GM19238 (cell line): ENCODE data around the gene FOS.
"Not testable (repeated sequence)": the region's sequence is repeated elsewhere in the genome, so short reads cannot be mapped to it uniquely, and the experiment has no call there.

ENCODE experiments used
- DNase-seq: peaks from one replicate; pipeline ENCODE4 v3.0.0; 2011; ENCODE audit warnings: low spot score; ENCODE audit not compliant: insufficient read length

FOS gene

DNA sequence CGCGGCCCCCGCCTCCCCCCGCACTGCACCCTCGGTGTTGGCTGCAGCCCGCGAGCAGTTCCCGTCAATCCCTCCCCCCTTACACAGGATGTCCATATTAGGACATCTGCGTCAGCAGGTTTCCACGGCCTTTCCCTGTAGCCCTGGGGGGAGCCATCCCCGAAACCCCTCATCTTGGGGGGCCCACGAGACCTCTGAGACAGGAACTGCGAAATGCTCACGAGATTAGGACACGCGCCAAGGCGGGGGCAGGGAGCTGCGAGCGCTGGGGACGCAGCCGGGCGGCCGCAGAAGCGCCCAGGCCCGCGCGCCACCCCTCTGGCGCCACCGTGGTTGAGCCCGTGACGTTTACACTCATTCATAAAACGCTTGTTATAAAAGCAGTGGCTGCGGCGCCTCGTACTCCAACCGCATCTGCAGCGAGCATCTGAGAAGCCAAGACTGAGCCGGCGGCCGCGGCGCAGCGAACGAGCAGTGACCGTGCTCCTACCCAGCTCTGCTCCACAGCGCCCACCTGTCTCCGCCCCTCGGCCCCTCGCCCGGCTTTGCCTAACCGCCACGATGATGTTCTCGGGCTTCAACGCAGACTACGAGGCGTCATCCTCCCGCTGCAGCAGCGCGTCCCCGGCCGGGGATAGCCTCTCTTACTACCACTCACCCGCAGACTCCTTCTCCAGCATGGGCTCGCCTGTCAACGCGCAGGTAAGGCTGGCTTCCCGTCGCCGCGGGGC is at the start of gene FOS:
TSS of gene FOS (plus strand) at position 407 of the 731 bp plus-strand sequence. CDS start at position 562, 155 bp downstream.
- peak; percentile 96 for DNase-seq

DNA sequence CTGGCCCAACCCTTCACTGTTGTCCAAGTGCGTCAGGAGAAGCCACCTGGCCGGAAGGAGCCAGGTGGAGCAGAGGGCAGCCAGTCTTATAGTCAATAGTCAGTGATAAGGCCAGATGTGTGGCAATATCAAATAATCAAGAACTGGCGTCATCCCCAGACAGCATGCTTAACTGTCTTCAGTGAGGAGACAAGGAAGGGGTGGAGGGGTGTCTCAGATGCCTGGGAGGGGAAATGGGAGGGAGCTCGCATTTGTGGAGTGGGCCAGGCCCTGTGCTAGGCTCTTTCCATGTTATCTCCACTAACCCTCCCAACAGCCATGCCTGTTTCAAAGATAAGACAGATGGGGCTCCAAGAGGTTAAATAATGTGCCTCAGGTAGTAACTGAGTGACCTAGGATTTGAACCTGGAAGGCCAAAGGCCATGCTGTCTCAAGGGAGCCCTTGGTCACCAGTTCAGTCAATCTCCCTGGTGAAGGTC is 48.9 kb upstream of the FOS start:
- no peak for DNase-seq

DNA sequence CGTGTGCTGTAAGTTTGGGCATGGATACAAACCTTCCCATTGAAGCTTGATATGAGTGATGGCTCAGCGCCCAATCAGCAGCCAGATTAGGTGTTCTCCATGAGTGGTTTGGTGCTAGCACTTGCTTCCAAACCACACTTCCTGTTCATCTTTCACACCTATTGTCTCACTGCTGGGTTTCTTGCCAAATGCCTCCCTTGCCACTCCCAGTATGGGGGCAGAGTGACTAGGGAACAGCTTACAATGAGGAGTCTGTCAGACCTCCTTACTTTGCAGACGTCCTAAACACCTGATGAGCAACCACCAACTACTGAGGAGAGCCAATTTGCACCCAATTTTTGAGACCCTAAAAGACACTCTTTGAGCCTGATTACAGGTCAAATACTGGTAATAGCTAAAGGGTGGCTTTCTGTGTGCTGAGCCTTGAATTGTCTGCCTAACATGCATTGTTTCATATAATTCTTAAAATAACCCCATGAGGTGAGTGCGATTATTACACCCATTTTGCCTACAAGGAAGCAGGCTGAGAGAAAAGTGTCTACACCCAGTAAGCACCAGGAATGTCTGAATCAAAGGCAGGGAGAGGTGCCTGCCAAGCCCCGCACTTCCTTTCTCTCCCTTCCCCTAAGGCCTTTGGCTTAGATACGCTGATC is 48.4 kb upstream of the FOS start:
- no peak for DNase-seq

DNA sequence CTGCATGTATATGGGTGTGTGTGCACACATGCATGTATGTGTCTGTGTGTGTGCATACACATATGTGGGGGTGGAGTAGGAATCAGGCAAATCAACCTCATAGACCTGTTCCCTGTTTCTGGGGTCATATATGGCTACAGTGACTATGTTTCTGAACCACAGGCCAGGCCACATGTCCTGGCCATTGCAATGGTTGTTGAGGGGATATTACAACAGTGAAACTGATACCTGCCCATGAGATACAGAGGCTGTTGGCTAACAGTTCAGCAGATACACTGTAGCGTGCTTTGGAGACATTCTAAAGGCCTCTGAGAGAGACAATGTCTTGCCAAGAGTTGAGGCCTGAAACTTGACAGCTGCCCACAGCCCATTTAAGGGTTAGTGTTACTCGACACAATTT is 47.3 kb upstream of the FOS start:
- DNase-seq: no peak

DNA sequence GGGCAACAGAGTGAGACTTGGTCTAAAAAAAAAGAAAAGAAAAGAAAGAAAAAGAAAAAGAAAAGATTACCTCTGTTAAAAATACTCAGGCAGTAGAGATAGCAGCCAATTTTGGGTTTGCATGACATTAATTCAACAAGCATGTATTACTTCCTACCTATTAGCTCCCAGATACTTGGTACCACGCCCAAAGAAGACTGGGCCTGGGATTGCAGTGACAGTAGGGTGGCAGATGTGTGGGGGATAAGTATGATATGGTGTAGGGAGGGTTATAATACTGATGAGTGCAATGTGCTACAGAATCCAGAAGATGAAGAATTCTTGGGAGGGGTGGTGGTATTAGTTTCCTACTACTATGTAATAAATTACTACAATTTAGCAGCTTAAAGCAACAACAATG is 46.4 kb upstream of the FOS start:
- no peak for DNase-seq

DNA sequence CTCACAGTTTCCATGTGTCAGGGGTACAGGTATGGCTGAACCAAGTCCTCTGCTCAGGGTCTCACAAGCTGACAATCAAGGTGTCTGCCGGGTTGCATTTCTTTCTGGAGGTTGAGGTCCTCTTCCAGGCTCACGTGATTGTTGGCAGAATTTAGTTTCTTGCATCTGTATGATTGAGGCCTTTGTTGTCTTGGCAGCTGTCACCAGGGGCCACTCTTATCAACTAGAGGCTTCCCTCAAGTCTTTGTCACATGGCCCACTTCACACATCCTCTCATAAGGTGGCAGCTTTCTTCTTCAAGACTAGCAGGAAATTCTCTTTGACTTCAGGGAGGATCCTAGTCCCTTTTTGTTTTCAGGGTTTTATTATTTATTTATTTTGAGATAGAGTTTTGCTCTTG is 46.0 kb upstream of the FOS start:
- DNase-seq: no peak

DNA sequence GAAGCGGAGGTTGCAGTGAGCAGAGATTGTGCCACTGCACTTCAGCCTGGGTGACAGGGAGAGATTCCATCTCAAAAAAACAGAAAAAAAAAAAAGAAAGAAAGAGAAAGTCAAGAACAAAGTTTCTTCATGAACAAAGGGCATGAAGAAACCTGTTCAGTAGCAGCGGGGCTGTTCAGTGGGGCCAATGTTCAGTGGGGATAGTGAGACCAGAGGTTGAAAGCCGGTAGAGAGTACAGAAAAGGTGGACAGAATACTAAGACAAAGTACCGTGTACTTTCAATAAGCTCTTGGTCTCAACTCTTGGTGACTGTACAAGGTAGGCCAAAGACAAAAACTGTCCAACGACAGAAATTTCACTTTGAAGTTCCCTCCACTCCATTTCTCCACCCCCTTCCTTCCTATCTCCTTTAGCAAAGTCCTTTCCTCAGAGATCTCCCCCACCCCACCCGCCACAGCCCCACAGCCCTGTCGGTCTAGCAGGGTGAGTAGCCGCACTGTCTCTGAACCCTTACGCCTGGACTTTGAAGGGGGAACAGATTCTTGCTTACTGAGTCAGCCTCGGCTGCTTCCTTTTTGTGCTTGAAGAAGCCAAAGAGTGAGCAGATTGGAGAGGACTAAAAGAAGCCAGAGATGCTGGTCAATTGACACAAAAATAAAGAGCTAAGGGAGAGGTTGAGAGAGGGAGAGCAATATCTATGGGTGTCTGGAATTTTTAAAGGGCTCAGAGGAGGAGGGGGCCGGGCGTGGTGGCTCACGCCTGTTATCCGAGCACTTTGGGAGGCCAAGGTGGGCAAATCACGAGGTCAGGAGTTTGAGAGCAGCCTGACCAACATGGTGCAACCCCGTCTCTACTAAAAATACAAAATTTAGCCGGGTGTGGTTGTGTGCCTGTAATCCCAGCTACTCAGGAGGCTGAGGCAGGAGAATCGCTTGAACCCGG is 44.2 kb upstream of the FOS start:
- no peak for DNase-seq

DNA sequence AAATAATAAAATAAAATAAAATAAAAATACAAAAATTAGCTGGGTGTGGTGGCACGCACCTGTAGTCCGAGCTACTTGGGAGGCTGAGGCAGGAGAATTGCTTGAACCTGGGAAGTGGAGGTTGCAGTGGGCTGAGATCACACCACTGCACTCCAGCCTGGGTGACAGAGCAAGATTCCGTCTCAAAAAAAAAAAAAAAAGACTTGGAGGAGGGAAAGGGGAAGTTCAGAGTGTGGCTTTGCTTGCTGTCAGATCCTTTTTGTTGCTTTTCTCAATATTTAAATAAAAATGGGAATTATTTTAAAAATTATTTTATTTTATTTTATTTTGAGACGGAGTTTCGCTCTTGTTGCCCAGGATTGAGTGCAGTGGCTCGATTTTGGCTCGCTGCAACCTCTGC is 43.4 kb upstream of the FOS start:
- not testable (repeated sequence) for DNase-seq

DNA sequence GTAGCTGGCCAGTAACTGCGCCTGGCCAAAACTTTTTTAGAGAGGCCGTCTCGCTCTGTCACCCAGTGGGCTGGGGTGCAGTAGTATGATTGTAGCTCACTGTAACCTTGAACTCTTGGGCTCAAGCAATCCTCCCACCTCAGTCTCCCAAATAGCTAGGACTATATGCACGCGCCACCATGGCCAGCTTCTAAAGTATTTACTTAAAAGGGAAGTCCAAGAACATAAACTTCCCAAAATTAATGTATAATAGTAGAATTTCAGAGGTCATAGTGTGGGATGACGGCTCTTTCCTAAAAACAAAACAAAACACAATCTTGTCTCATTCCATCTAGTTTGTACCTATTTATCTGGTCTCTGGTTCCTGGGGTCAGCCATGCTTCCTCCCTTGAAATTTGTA is 42.2 kb upstream of the FOS start:
- DNase-seq: no peak

DNA sequence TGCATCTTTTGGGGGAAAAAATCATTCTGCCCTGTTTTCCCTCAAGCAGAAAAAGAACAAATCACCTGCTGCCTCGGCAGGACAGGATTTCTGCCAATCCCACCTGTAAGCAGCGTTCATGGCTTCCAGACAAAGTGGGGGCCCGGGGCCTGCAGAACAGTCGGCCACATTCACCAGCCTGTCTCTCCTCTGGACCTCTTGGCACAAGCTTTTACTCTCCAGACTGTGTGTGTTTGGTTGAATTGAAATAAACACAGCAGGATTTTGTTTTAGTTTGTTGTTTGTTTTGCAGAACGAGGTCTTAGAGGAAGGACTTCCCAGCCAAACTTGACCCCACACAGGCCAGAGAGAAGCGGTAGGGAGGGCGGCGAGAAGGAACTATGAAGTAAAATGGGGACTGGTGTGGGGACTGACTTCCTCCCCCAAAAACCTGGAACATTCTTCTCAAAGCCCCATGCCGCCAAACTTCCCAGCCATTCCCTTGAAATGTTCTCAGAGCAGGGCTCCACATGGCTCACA is 41.7 kb upstream of the FOS start:
- no peak for DNase-seq

DNA sequence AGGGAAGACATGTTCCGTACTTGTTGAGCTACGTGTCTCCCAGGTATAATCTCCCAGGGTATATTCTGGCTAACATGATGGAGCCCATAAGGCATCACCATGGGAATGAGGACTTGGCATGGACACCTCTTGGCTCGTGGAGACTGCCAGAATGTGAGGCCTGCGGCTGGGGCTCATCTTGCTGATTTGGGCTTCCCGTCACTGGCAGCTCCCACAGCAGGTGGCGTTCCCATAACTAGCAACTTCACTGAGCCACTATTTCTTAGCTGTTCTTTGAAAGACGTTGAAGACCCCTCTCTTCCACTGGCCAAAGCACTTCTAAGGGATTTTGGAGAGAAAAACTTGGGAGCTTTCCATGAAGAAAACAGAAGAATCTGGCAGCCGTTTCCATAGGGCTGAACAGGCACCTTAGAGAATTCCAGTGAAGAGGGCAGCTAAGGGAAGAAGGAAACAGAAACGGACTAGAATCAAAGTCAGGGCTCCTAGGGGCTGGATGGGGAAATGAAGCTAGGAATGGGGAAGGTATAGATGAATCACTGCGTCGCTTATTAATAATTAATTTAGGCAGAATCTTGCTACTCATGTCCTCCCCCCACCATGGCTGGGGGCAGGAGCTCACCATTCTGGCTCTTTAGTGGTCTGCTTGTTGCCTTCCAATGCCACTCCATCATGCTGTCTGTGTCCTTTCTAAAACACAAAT is 39.7 kb upstream of the FOS start:
- DNase-seq: no peak

DNA sequence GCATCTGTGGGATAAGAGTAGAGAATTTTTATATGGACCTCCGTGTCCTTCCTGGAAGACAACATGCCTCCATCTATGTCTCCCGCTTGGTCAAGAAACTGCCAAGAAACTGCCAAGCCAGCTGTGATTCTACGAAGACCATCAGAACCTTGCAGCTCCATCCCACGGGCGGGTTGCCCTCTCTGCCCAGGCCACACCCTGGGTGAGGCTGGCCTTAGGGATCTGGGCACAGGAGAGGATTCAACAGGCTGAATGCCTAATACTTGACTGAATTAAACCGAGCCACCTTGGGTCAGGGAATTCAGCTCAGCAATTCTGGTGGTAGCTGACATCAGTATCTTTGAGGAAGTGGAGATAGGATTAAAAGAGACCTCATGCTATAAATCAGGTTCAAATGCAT is 37.8 kb upstream of the FOS start:
- no peak for DNase-seq

DNA sequence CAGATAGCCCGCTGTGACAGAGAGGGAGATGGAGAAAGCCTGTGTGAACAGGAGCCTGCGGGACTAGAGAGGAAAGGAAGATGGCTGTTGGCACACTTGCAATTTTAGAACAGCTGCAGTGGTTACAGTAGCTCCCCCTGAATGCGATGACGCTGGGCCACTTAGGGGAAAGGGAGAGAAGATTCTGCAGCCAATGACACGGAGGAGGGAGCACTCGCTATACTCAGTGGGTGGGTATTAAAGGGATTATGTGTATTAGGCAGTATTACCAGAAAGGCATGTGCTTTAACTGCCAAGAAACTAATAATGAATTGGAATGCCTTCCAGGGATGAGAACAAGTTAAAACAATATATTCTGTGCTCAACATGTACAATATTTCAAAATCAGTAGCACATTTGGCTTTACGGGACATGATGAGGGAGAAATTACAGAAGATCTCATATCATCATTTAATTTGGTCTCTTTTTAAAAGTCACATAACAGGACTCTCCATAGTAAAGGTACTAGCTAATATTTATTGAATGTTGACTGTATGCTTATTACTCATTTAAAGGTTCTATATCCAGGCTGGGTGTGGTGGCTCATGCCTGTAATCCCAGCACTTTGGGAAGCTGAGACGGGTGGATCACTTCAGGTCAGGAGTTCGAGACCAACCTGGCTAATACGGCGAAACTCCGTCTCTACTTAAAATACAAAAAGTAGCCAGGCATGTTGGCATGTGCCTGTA is 35.9 kb upstream of the FOS start:
- DNase-seq: no peak

DNA sequence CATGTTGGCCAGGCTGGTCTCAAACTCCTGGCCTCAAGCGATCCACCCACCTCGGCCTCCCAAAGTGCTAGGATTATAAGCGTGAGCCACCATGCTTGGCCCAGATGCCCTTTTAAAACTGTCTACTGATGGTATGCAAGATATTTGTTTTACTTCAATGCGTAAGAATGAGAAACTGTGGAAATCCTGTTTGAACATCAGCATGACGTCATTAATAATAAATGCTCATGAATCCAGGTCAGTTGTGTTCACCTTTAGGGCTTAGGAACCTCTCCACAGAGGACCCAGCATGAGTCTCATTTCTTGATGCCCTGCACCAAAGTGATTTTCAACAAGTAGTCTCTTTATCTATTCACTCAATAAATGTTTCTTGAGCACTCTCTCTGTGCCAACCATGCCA is 34.5 kb upstream of the FOS start:
- no peak for DNase-seq

DNA sequence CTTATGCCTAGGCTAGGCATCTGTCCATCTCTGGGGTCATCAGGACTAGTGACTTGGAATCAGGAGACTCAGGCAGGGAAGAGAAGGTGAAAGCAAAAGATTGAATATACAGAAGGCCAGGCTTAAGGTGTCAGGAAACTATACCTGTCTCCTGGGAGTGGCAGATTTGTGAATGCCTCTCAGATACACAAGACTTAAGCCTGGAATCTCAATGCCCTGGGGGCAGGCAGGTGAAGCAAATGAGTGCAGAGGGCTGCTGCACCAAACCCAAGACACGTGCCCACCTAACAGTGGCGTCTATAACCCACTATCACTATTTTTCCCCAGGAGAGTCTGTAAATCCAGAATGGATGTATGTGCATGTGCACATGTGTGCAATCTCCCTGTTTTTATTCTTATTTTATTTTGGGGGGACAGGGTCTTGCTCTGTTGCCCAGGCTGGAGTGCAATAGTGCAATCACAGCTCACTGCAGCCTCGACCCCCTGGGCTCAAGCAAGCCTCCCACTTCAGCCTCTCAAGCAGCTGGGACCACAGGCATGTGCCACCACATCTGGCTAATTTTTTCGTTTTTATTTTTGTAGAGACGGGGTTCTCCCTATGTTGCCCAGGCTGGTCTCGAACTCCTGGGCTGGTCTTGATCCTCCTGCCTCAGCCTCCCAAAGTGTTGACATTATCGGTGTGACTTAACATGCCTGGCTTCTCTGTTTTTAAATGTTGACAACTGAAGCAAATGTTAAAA is 31.9 kb upstream of the FOS start:
- DNase-seq: no peak

DNA sequence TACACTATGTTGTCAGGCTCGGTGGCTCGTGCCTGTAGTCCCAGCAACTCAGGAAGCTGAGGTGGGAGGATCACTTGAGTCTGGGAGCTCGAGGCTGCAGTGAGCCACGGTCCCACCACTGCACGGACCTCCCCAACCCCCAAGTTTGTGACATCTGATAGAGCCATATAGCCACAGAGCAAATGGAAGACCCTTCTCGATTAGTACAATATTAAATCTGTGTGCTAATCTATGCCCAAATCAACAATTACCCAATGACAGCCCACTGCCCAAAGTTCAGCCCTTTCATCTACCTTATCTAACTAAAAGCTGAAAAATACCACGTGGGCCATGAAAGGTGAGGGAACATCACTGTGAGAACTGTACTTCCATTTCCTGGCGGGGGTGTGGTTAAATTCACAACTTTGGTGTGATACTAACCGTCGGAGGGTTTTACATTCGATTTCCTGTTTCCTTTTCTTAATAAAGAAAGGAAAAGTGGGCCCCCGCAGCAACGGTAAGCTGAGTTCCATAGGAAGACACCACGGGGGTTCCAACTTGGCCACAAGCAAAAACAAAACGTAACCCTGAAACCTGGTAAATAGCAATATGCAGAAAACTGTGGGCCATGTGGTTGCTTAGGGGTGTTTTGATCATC is 31.2 kb upstream of the FOS start:
- no peak for DNase-seq

DNA sequence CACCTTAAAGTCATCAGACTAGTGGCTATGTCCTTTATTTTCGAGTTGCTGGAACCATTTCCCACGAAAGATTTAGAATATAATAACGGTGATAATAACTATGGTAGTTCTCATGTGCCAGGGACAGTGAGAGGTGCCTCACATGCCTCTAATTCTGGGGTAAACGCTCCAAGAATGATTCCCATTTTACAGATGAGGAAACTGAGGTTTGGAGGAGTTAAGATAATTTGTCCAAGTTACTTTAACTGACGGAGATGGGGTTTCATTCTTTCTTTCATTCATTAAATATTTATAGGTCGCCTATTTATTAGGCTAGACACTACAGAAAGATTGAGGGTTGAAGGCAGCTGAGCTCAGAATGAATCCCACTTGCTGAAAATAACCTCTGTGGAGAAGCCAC is 30.7 kb upstream of the FOS start:
- DNase-seq: no peak

DNA sequence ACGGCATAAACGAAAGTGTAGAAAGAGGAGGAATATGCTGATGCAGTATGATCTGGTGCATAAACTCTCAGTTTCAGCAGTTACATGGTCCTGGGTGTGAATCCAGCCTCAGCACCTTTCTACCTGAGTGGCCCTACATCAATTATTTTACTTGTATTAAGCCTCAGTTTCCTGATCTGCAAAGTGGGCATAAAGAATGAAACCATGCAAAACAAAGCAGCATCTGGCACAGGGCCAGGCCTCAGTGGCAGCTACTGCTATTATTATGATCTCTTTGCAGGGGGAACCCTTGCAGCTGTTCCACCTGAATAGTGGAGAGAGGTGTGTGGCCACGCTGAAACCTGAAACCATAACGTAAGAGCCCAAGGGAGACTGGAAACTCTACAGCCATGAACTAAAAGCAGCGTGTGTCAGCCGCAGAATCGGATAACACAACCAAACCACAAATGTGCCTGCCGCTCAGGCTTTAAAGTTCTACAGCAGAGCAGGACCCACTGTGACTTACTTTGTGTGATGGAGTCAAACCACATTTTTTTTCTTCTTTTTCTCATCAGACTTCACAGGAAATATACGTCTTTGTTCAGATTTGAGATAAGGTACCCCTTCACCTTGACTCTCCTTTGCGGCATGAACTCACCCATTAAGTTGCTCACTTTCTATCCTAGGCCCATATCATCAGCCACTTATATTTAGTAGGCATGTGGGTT is 29.2 kb upstream of the FOS start:
- DNase-seq: peak; percentile 68

DNA sequence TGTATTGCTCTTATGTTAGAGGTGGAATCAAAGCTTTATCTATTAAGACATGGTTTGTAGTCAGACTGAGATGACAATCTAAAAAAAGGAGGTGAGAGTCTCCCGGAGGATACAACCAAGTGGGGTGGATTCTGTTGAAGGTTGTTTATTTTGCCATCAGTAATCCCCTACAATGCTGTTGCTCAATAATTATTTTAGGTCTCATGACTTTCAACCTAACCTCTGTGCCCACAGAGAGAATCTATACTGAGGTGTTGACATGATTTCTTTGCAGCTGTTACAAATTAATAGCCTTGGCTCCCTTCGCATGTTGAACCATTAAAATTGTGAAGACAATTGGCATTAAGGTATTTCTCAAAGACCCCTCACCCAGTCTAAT is 28.7 kb upstream of the FOS start:
- no peak for DNase-seq
